HepG2 (cell line): ENCODE measurements around the gene WDR62. TPM values are rescaled to one million over a fixed set of nuclear protein-coding genes. Genes with fewer than 3 reads are reported as not detected.

Experiments used
- ERF ChIP-seq: IDR thresholded peaks from 2 replicates; pipeline ENCODE4 v1.6.1; 2018; ENCODE audit warnings: missing biosample characterization, missing genetic modification reagents
- FOXP1 ChIP-seq, 2 experiments: fragments of 450-650 bp in 1 of 2; IDR thresholded peaks; 2 replicates each; pipeline ENCODE4 v1.6.1; 2017 to 2018; ENCODE audit warnings: antibody characterized with exemption in 1 of 2
- GLI4 ChIP-seq: sonication (generic); formaldehyde crosslinking; IDR thresholded peaks from 2 replicates; pipeline ENCODE4 v1.5.1; 2020; ENCODE audit warnings: missing genetic modification reagents, mild to moderate bottlenecking, moderate library complexity, borderline replicate concordance
- NFYB ChIP-seq: sonication (generic); formaldehyde crosslinking; IDR thresholded peaks from 2 replicates; pipeline ENCODE4 v1.4.0; 2020; ENCODE audit warnings: missing genetic modification reagents
- PAF1 ChIP-seq: IDR thresholded peaks from 2 replicates; pipeline ENCODE4 v1.6.1; 2016; ENCODE audit warnings: missing genetic modification reagents, missing compliant biosample characterization
- RBFOX2 ChIP-seq: fragments of 200-400 bp; formaldehyde crosslinking; IDR thresholded peaks from 2 replicates; pipeline ENCODE4 v1.6.1; 2017; ENCODE audit warnings: low read depth, mild to moderate bottlenecking, low read length
- SNRNP70 ChIP-seq: fragments of 200-400 bp; formaldehyde crosslinking; IDR thresholded peaks from 2 replicates; pipeline ENCODE4 v1.6.1; 2017; ENCODE audit warnings: mild to moderate bottlenecking, low read depth, low read length, moderate library complexity
- THYN1 ChIP-seq: sonication (generic); formaldehyde crosslinking; IDR thresholded peaks from 2 replicates; pipeline ENCODE4 v1.8.1; 2023; ENCODE audit warnings: low read depth, mild to moderate bottlenecking, moderate library complexity, missing genetic modification reagents, borderline replicate concordance
- ZBTB42 ChIP-seq: sonication (generic); formaldehyde crosslinking; IDR thresholded peaks from 2 replicates; pipeline ENCODE4 v1.5.0; 2020; ENCODE audit warnings: mild to moderate bottlenecking, missing genetic modification reagents
- ZNF143 ChIP-seq: sonication (generic); formaldehyde crosslinking; IDR thresholded peaks from 2 replicates; pipeline ENCODE4 v1.4.0; 2020; ENCODE audit warnings: missing genetic modification reagents
- ZNF230 ChIP-seq: sonication (generic); formaldehyde crosslinking; IDR thresholded peaks from 2 replicates; pipeline ENCODE4 v1.4.0; 2020; ENCODE audit warnings: mild to moderate bottlenecking, missing genetic modification reagents
- ZNF296 ChIP-seq: sonication (generic); formaldehyde crosslinking; conservative IDR thresholded peaks from 2 replicates; pipeline ENCODE4 v1.5.0; 2020; ENCODE audit warnings: mild to moderate bottlenecking, missing genetic modification reagents
- ZNF589 ChIP-seq: sonication (generic); formaldehyde crosslinking; conservative IDR thresholded peaks from 2 replicates; pipeline ENCODE4 v1.8.0; 2022; ENCODE audit warnings: mild to moderate bottlenecking, moderate library complexity, missing genetic modification reagents
- ZNF644 ChIP-seq: IDR thresholded peaks from 2 replicates; pipeline ENCODE4 v1.6.1; 2016; ENCODE audit warnings: low read depth
- ZNF841 ChIP-seq: sonication (generic); formaldehyde crosslinking; IDR thresholded peaks from 2 replicates; pipeline ENCODE4 v1.8.1; 2023; ENCODE audit warnings: missing genetic modification reagents, borderline replicate concordance
- polyA plus RNA-seq, 8 experiments: library from polyadenylated mRNA; depleted of rRNA in 3 of 8; stranded (reverse) in 7 of 8; unstranded in 1 of 8; fragments of >200 nt; fragmentation: Illumina TruSeq in 4 of 8; extraction: Trizol in 4 of 8; gene quantifications; 2 replicates each; pipeline versions ENCODE4 v1.2.1 to v1.2.3, GENCODE V29; 2011 to 2016; ENCODE audit warnings: low read depth in 4 of 8, missing spikeins in 1 of 8, mixed read lengths in 1 of 8; ENCODE audit not compliant: insufficient read depth in 1 of 8
- total RNA-seq, 5 experiments: library from RNA; depleted of rRNA; stranded (reverse); fragments of >200 nt; fragmentation: Illumina TruSeq; extraction: Trizol; gene quantifications; 2 replicates each; pipeline ENCODE4 v1.2.3, GENCODE V29; 2016; ENCODE audit warnings: low read depth in 1 of 5
- TF ChIP-seq, protein P1 (sequence below): sonication (generic); formaldehyde crosslinking; IDR thresholded peaks from 2 replicates; pipeline ENCODE4 v1.5.0; 2020; ENCODE audit warnings: missing genetic modification reagents
- TF ChIP-seq, protein P2 (sequence below): sonication (generic); formaldehyde crosslinking; IDR thresholded peaks from 2 replicates; pipeline ENCODE4 v1.5.0; 2020; ENCODE audit warnings: missing genetic modification reagents, mild to moderate bottlenecking, borderline replicate concordance
- TF ChIP-seq, protein P3 (sequence below), 2 experiments: fragments of 450-650 bp in 1 of 2; sonication (generic) in 1 of 2; formaldehyde crosslinking; IDR thresholded peaks; 2 replicates each; pipeline versions ENCODE4 v1.5.0 to v1.8.0; 2020 to 2022; ENCODE audit warnings: mild to moderate bottlenecking in 1 of 2, missing genetic modification reagents in 1 of 2
- TF ChIP-seq, protein P4 (sequence below): sonication (generic); formaldehyde crosslinking; IDR thresholded peaks from 2 replicates; pipeline ENCODE4 v1.9.0; 2021; ENCODE audit warnings: missing genetic modification reagents, borderline replicate concordance

The WDR62 gene
- total and polyA plus RNA-seq, 2 of the 13 experiments (the other 11 are each of a cell fraction or from before 2014, with no cell fraction given) = 5.8 to 12.5 TPM

DNA sequence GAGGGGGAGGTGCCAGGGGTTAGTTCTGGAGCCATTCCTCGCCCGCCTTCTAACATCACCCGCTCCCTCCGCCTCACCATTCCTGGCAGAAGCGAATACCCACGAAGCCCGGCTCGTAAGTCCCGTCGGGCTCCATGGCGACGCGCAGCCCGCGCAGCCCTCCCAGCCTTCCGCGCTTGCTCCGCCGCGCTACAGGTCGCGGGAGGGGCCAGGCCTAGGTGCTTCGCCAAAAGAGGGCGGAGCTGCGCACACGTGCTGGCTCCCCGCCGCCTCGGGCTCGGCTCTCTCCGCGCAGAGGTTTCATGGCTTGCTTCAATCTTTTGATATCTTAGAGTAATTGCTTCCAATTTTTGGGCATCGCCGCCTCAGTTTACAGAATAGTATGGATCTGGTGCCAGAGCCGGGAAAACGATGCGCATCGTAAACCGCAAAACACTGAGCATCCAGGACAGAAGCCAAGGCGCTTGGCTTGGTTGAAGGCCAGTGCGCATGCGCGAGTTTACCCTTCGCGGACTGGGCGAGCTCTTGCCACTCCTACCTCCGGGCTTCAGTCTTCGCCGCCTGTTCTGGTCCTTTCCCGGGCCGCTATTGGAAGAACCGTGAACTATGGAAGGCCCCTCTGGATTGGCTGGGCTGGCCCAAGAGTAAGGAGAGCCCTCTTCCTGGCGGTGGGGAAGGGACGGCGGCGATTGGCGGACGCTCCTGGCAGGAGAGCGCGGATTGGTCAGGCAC, 60.2 kb downstream of the WDR62 start, which contains the start of gene POLR2I (continued):
- TF ChIP-seq, protein P1, sequence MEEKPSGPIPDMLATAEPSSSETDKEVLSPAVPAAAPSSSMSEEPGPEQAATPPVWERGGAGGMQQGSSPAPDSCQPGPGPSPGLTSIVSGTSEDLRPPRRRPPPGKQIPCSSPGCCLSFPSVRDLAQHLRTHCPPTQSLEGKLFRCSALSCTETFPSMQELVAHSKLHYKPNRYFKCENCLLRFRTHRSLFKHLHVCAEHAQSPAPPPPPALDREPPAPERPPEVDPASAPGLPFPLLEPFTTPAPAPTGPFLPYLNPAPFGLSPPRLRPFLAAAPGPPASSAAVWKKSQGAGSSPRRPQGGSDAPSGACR (CRISPR knock-in tag) = no peak
- TF ChIP-seq, protein P2, sequence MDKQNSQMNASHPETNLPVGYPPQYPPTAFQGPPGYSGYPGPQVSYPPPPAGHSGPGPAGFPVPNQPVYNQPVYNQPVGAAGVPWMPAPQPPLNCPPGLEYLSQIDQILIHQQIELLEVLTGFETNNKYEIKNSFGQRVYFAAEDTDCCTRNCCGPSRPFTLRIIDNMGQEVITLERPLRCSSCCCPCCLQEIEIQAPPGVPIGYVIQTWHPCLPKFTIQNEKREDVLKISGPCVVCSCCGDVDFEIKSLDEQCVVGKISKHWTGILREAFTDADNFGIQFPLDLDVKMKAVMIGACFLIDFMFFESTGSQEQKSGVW = no peak
- TF ChIP-seq ZBTB42 (no peak), ZNF230 (CRISPR knock-in tag) (peak; percentile 96), GLI4 (CRISPR knock-in tag) (no peak), ERF (CRISPR knock-in tag) (peak; percentile 91), PAF1 (CRISPR knock-in tag) (no peak), FOXP1 (IDR thresholded peaks at IDR 0.05) (no peak), FOXP1 (CRISPR knock-in tag; IDR thresholded peaks at IDR 0.05) (no peak), ZNF841 (CRISPR knock-in tag) (peak; percentile 65; the same call in 1 of the 2 replicates), ZNF589 (peak; percentile 87), NFYB (CRISPR knock-in tag) (peak; percentile 90), ZNF143 (CRISPR knock-in tag) (peak; percentile 73), RBFOX2 (peak; percentile 86), ZNF644 (no peak), ZNF296 (CRISPR knock-in tag) (no peak), THYN1 (no peak), SNRNP70 (no peak)
- TF ChIP-seq, protein P3, sequence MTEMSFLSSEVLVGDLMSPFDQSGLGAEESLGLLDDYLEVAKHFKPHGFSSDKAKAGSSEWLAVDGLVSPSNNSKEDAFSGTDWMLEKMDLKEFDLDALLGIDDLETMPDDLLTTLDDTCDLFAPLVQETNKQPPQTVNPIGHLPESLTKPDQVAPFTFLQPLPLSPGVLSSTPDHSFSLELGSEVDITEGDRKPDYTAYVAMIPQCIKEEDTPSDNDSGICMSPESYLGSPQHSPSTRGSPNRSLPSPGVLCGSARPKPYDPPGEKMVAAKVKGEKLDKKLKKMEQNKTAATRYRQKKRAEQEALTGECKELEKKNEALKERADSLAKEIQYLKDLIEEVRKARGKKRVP (CRISPR knock-in tag; IDR thresholded peaks at IDR 0.05) = peak in 1 of 2 experiments; percentile 75; a peak in 2 of 4 replicates
- TF ChIP-seq, protein P4, sequence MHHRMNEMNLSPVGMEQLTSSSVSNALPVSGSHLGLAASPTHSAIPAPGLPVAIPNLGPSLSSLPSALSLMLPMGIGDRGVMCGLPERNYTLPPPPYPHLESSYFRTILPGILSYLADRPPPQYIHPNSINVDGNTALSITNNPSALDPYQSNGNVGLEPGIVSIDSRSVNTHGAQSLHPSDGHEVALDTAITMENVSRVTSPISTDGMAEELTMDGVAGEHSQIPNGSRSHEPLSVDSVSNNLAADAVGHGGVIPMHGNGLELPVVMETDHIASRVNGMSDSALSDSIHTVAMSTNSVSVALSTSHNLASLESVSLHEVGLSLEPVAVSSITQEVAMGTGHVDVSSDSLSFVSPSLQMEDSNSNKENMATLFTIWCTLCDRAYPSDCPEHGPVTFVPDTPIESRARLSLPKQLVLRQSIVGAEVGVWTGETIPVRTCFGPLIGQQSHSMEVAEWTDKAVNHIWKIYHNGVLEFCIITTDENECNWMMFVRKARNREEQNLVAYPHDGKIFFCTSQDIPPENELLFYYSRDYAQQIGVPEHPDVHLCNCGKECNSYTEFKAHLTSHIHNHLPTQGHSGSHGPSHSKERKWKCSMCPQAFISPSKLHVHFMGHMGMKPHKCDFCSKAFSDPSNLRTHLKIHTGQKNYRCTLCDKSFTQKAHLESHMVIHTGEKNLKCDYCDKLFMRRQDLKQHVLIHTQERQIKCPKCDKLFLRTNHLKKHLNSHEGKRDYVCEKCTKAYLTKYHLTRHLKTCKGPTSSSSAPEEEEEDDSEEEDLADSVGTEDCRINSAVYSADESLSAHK = no peak
